ENCODE data around the gene C2orf76.
"Not testable (repeated sequence)": the region's sequence is repeated elsewhere in the genome, so short reads cannot be mapped to it uniquely, and the experiment has no call there.

C2orf76 gene

DNA sequence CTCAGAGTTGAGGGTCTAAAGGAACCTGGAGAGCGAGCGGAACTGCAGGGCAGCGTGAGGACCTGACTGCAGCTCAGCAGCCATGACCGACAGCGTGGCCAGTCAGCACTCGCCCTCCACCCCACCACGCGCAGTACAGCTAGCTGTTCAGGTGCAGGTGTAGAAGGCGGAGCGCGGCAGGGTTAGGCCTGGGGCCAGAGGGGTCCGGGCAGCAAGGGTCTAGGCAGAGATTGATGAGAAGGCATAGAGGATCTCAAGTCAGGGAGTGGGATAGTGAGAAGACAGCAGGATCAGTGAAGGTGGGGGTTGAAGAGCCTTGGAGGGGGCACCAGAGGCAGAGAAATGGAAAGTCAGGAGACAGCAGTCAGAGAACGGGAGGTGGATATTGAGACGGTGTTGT lies 72.0 kb downstream of the C2orf76 start:
- DNase-seq (ENCODE audit: low read depth, low spot score): no peak

DNA sequence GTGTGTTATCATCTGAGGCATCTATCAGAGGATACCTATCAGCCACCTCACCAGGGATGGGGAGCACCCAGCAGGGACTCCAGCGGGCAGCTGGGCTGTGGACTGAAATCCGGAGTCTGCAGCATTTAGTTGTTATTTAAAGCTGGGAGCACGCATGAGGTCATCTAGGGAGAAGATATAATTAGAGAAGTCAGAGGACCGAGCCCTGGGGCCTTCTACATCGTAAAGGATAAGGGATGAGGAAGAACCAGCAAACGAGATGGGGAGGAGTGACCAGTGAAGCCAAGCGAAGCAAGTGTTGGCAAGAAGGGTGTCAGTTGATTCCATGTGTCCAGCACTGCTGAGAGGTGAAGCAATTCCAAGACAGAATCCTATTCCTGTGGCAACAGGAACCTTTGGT lies 72.7 kb downstream of the C2orf76 start:
- DNase-seq (ENCODE audit: low read depth, low spot score): no peak

DNA sequence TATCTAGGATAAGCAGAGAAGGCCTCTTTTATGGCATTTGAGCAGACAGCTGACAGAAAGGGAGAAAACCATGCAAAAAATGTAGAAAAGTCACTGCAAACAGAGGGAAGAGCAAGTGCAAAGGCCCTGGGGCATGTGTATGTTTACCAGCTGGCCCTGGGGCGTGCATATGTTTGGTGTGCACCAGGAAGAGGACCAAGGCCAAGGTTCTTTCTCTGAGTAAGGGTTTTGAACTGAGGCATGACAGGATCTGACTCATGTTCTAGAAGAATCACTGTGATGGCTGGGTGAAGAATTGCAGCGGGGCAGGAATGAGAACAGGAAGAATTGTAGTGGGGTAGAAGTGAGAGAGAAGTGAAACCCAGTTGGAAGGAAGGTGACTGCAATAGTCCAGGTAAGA lies 73.4 kb downstream of the C2orf76 start:
- no peak for DNase-seq (ENCODE audit: low read depth, low spot score)

DNA sequence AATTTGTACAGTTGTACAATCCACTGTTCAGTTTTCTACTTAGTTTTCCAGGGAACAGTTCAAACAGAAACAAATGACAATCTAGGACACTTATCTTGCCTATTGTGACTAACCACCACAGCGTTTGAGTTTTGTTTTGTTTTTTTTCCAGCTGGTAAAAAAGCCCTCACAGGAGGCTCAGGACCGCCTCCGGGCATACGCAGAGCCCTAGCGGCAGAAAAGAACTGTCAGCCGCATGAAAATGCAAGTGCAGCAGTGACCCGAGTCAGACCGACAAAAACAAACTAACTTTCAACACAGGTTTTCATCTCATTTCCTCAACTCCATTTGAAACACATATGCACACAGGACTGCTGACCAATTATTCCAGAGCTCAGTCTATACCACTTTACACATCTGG lies 74.4 kb downstream of the C2orf76 start:
- DNase-seq (ENCODE audit: low read depth, low spot score): peak; percentile 67

DNA sequence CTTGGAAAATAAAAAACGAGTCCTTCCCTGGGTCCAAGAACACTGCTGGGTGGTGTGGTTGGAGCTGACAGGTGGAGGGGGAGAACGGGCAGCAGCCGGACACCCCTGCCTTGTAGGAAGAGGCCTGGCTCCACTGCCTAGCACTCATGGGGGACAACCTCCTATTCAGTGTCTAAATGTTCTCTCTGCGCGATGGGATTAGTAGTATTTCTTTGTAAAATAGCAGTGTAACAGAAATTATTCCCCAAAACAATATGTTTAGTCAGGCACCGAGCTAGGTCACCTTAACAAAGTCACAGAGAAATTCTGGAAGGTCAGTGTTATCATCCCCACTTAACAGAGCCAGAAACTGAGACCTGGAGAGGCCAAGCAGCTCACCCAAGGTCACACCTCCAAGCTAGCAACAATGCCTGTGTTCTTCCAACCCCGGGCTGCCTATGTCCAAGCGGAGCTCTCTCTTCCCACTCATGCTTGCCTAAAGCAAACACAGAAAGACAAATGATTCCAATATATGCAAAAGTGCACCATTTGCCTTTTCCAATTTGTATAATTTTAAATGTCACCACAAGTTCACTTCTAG lies 75.0 kb downstream of the C2orf76 start:
- no peak for DNase-seq (ENCODE audit: low read depth, low spot score)

DNA sequence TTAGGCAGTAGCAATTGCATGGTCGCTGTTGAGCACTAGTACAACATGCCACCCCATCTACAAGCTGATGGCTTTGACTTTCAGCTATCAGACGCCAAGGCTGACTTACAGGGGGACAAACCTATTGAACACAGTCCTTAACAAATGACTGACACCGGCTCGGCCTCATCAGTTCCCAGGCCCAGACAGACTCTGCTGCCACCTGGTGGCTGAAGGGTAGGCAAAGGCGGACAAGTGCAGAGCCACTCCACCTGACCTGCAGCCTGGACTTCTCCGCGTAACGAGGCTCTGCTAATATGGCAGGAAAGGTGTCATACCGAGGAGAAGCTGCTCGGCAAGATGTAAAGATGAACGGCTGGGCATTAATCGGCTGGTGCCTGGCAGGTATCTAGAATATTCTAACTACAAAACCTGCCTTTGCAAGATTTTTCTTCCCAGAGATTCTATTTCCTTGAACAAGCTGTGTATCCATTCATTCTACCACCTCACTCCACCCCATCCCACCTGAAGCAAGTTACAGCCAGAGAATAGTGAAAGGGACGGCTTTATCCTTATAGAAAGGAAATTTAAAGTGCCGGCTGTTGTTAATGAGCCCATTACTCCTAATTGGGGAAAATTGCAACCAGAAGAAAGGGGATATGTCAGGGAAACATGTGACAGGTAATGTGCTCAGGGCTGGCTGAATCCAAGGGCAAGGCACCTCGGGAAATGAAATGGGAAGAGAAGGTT lies 75.6 kb downstream of the C2orf76 start:
- DNase-seq (ENCODE audit: low read depth, low spot score): peak; percentile 83

DNA sequence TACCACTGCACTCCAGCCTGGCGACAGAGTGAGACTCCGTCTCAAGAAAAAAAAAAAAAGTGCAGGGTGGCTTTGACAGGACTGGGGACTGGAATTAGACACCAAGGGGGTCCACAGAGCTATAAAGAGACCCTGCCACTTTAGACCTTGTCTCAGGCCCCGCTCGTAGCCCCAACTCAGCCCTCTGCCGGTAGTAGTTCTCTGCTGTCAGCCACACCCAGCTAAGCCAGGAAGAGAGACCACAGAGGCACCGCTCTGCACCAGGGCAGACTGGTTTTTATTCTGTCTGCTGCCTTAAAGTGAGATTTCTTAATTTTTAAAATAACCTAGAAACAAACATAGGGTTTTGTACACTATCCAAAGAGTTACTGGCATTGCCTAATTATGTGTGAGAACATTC lies 77.0 kb downstream of the C2orf76 start:
- no peak for DNase-seq (ENCODE audit: low read depth, low spot score)

DNA sequence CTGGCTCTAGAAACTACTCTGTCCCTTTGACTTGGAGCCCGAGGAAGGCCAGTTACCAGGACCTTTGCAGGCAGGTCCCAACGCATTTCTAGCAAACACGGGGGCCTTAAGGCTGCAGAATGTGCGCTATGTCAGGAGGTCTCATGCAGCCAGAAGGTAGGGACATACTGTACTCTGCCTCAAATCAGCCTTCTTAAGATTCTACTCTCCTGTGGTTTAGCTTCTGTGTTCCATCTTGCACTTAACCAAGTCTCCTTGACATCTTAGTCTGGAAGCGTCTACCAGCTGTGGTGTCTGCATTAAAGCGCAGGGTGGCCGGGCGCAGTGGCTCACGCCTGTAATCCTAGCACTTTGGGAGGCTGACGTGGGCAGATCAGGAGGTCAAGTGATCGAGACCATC lies 77.5 kb downstream of the C2orf76 start:
- DNase-seq (ENCODE audit: low read depth, low spot score): no peak

DNA sequence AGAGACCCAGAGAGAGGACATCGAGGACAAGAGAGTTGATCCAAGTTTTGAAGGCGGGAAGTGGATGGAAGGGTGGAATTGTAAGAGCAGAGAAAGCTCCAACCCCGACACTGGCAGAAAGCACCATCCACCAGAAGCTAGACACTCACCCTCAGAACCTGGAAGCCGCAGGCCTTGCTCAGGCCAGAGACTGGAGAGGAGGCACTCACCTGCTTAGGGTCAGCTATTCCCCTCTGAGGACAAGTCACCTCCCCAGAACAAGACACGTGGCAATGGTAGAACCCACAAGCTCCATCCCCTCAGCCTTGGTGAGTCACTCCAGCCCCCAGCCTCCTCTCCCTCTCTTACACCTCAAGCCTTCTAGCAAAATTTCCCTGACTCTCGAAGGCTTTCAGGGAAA lies 78.1 kb downstream of the C2orf76 start:
- DNase-seq (ENCODE audit: low read depth, low spot score): no peak

DNA sequence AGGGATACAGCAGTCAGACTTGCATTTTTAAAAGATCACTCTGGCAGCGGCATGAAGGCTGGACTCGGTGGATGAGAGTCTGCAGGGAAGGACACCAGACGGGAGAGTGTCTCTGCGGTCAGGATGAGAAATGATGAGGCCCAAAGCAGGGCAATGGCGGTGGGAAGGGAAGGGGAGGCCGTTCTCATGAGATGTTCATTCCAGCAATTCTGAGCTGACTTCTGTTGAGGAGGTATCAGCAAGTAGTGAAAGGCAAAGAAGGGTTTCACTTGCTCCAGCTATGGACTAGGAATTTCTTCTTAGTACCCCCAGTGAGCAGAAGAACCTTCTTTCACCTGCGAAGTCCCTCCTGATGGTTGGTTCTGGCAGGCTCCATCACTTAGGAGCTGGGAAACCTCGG lies 80.0 kb downstream of the C2orf76 start:
- no peak for DNase-seq (ENCODE audit: low read depth, low spot score)

DNA sequence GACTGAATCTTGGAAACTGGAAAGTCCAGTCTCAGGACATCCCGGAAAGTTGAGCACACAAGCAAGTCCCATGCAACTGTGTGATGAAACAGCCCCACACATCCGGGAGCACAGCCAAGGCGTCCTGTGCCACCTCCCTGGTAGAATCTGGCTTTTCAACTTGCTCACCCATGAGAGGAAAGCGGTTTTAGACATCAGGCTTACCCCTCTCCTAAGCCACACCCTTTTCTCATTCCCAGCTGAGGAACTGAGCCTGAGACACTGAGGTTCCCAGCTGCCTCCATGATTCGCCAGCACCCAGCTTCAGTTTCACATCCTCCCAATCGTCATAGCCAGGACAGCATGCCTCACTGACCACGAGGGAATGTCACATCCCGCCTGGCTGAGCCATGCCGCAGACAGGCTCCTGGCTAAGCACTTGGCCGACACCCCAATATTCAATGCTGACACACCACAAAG lies 82.7 kb downstream of the C2orf76 start:
- DNase-seq (ENCODE audit: low read depth, low spot score): no peak

DNA sequence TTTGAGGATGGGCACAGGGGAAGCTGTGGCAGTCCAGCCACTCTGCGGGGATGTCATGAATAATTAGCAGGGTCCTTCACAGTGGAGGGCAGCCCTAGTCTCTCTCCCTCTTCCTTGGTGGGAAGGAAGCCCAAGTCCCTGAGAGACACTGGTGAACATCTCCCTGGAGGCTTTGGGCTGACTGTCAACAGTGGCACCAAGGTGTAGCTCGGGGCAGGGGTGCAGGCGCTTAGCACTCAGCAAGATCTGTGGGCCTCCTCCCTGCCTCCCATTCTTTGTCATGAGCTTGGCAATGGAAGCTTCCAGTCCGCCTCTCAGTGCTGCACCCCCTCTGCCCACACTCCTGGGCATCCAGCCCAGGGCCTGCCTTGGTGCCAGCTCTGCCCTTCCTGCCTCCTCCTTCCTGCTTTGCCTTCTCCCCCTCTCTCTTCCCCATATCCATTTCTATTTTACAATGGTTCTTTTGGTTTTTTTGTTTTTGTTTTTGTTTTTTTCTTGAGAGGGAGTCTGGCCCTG lies 83.6 kb downstream of the C2orf76 start:
- DNase-seq (ENCODE audit: low read depth, low spot score): no peak

DNA sequence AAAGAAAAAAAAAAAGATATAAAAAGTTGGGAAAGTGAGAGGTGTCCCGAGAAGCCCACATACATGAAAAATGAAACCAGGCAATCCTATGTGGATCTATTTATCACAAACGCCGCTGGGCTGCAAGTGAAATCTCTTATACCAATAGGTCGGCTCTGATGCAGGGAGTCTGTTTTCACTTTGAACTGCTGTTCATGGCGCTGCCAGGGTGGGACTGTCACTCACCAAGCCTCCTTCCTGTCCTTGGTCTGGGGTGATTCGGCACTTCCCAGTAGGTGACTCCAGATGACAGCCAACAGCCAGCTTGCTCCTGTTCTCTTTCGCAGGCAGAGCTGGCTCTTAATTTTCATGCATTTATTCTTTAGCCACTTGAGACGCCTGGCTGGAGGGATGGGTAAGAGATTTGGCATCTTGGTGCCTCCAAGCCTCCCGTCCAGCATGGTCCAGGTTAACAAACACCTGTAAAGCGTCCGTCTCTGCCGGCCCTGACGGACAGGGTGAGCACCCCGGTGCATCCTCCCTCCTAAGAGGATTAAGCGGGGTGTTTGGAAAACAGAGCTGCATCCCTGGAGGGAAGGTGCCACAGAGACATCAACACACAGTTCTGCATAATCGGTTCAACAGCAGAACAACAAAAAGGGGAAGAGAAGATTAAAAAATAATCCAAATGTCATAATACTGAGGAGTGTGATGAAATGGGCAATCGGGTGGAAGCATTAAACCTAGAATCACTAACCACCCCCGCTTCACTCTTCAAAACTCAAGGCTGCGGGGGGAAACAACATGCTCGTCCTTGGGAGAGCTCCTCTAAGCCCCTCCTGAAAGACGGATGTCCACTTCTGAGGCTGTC lies 84.3 kb downstream of the C2orf76 start:
- no peak for DNase-seq (ENCODE audit: low read depth, low spot score)

DNA sequence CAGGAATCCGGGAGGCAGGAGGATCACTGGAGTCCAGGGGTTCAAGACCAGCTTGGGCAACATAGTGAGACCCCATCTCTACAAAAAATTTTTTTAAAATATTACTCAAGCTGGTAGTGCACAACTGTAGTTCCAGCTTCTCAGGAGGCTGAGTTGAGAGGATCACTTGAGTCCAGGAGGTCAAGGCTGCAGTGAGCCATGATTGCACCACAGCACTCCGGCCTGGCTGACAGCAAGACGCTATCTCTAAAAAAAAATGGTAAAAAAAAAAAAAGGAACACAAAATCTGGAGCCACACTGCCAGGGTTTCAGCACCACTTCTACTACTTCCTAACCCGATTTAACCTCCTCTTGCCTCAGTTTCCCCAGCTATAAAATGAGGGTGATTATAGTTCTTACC lies 86.0 kb downstream of the C2orf76 start:
- DNase-seq (ENCODE audit: low read depth, low spot score): no peak

DNA sequence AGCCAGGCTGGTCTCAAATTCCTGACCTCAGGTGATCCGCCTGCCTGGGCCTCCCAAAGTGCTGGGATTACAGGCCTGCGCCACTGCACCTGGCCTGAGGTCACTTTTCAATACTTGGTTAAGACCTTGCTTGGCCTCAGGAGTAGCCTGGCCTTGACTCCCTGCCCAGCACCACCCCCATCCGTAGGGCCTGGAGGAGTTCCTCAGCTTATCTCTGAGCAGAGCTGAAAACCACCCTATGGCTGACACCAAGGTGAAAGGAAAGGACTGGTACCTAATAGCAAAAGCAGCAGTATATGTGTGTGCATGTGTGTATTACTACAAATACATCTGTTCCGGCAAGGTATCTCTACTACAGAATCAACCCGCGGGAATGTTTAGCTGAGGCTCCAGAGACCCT lies 87.0 kb downstream of the C2orf76 start:
- no peak for DNase-seq (ENCODE audit: low read depth, low spot score)

DNA sequence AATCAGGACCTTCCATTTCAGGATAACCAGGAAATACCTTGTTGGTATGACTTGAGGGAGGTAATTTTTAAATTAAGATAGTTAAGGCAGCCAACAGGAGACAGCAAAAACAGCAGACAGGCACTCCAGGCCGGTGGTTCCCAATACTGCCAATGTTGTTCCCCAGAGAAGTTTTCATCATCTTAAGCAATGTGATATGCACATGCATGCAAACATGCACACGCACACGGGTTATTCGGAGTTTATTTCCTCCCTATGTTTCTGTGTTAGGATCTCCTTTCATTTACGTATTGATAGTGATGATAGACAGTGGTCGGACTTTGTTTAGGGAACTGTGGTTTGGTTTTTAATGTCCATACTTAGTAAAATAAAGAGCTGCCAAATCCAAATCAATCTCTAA lies 87.7 kb downstream of the C2orf76 start:
- no peak for DNase-seq (ENCODE audit: low read depth, low spot score)

DNA sequence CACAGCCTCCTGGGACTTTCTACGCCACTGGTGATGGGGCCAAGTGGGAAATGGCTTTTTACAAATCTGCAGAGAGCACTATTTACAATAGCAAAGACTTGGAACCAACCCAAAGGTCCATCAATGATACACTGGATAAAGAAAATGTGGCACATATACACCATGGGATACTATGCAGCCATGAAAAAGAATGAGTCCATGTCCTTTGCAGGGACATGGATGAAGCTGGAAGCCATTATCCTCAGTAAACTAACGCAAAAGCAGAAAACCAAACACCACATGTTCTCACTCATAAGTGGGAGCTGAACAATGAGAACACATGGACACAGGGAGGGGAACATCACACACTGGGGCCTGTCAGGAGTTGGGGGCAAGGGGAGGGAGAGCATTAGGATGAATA lies 88.2 kb downstream of the C2orf76 start:
- DNase-seq (ENCODE audit: low read depth, low spot score): not testable (repeated sequence)

DNA sequence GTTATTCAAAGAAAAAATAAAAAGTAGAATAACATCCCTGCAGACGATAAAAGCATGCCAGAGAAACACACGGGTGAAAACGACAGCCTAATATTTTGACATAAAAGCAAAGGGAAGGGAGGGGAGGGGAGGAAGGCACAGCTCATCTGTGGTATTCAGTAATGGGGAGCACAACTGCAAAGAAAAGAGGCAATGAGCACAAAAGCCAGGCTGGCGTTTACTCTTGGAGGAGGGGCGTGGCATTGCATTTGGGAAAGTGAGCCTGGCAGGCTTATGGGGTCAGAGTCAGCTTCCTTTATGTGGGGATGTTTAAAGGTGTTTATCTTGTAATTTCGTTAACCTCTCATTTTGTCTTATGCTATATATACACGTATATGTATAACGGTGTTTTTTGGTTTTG lies 89.8 kb downstream of the C2orf76 start:
- DNase-seq (ENCODE audit: low read depth, low spot score): no peak

DNA sequence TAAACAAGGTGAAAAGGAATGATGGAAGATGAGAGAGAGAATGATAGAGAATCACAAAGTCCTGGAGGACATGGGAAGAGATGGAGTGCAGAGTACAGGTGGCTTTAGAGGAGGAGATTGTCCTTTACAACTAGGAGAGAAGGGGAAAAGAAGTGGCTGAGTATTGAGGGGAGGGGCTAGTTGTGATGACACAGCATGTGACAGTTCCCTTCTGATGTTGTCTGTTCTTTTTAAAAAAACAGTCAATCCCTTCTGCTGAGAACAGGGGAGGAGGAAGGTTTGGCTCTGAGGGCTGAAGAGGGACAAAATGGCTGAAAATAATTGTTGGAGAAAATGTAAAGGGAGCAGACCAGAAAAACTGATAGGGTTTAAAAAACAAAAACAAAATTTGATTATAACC lies 99.0 kb downstream of the C2orf76 start:
- DNase-seq (ENCODE audit: low read depth, low spot score): no peak

DNA sequence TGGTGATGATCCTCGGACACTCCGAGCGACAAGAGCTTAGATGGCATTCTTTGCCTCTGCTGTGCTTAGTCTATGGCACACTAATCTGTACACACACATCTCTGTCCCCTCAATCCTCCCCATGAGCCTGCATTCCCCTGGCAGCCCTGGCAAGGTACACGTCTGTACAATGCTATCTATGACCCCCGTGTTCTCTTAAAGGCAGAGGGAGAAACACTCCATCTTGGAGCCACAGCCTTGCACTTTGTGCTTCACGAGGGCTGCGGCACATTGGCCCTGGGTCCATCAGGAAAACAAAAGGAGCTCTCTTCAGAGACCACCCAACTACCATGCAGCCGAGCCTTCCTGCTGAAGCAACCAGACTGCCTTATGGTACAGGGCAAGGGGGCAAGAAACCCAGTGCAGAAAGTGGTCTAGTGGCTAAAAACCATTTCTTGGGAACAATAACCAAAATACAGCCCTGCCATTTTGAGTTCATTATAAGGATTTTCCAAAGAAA lies 100.5 kb downstream of the C2orf76 start:
- no peak for DNase-seq (ENCODE audit: low read depth, low spot score)

DNA sequence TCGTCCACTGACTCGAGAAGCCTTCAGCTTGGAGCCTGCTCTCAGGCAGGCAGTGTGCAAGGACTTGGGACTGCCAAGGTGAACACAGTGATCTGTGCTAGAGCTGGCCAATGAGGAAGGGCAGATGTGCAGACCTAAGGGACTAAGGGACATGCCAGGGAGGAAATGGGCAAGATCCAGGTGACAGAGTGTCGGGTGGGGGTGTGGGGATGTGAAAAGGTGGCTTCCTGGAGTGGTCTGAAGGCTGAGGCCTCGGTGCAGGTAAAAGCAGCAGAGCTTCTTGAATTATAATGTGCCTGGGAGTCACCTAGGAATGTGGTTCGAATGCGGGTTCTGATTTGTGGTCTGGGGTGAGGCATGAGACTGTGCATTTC lies 101.0 kb downstream of the C2orf76 start:
- no peak for DNase-seq (ENCODE audit: low read depth, low spot score)

Measured in ELF-1 (cell line).